Small intestine (tissue), 7 donors: ENCODE results near the gene CD19. TPM values are rescaled to one million over a fixed set of nuclear protein-coding genes. Genes with fewer than 3 reads are reported as not detected.
"Not testable (repeated sequence)": the region's sequence is repeated elsewhere in the genome, so short reads cannot be mapped to it uniquely, and the experiment has no call there.

Experiments
- DNase-seq, 2 donors: peaks; one replicate each; pipeline versions ENCODE4 v3.0.0 to v3.0.0-alpha.2; 2013
- FAIRE-seq: peaks from 2 replicates; lab custom pipeline; 2012; peaks lifted over from hg19 to GRCh38; lab: Jason Lieb, UNC
- H3K27ac ChIP-seq, 3 donors: one replicate each; pipeline ENCODE4 v1.5.1; 2013; ENCODE audit warnings: low read length in 2 of 3, mild to moderate bottlenecking in 2 of 3, control low read depth in 1 of 3, inconsistent platforms in 1 of 3, low read depth in 1 of 3, moderate library complexity in 1 of 3
- H3K27me3 ChIP-seq, 3 donors: one replicate each; pipeline ENCODE4 v1.6.1; 2013; ENCODE audit warnings: low read length in 3 of 3, inconsistent platforms in 1 of 3; ENCODE audit not compliant: control insufficient read depth in 3 of 3, insufficient read depth in 3 of 3
- H3K36me3 ChIP-seq, 3 donors: one replicate each; pipeline ENCODE4 v1.6.1; 2013; ENCODE audit warnings: low read length in 3 of 3, inconsistent platforms in 1 of 3, low read depth in 1 of 3, mild to moderate bottlenecking in 1 of 3, moderate library complexity in 1 of 3; ENCODE audit not compliant: control insufficient read depth in 3 of 3, insufficient read depth in 2 of 3
- H3K4me1 ChIP-seq, 3 donors: one replicate each; pipeline ENCODE4 v1.6.1; 2013; ENCODE audit warnings: low read length in 2 of 3, inconsistent platforms in 1 of 3, low read depth in 1 of 3, mild to moderate bottlenecking in 1 of 3, moderate library complexity in 1 of 3; ENCODE audit not compliant: control insufficient read depth in 3 of 3, insufficient read depth in 2 of 3
- H3K4me3 ChIP-seq, 3 donors: one replicate each; pipeline ENCODE4 v1.5.1; 2013; ENCODE audit warnings: low read length in 3 of 3, control low read depth in 1 of 3, inconsistent platforms in 1 of 3, low read depth in 1 of 3, mild to moderate bottlenecking in 1 of 3, moderate library complexity in 1 of 3
- H3K9me3 ChIP-seq, 2 donors: one replicate each; pipeline ENCODE4 v1.6.1; 2013; ENCODE audit warnings: low read depth in 1 of 2, low read length in 1 of 2; ENCODE audit not compliant: control insufficient read depth in 2 of 2, insufficient read depth in 1 of 2
- WGBS, 3 donors: extraction: QIAGEN DNeasy Blood & Tissue Kit; methylation state at CpG; one replicate each; pipeline ENCODE4 v1.1.7; 2013; 5-methylcytosine and 5-hydroxymethylcytosine counted together
- polyA plus RNA-seq, 4 donors: library from polyadenylated mRNA; stranded (reverse) in 3 of 4; unstranded in 1 of 4; fragments of 200-250 nt in 3 of 4; fragments of 120-200 nt in 1 of 4; gene quantifications; one replicate each; pipeline versions ENCODE4 v1.2.1 to v1.2.3, GENCODE V29; 2013
- donor health status: healthy with polysubstance abuse.
- donor health status: control.
- donor health status: control.
- donor health status: Bipolar disorder and iron deficiency.
- donor health status: healthy.

CD19 gene
- polyA plus RNA-seq, 4 donors = 0.81 to 2.4 (median 1.1) TPM; not detected in 1

- no peaks in the 10 kb centered on the region for H3K27me3 ChIP-seq
- FAIRE-seq (no peak), DNase-seq (peak in 1 of 2 donors; percentile 65)
- H3K9me3 ChIP-seq = no peaks in the 10 kb centered on the region
- peaks cover 0 to 37% (median 8%) of the 10 kb centered on the region in 3 donors for H3K36me3 ChIP-seq
- H3K4me1 ChIP-seq = peaks cover 0 to 10% (median 9%) of the 10 kb centered on the region in 3 donors
- peak overlapping the region in 2 of 3 donors; percentile 71 to 89 for H3K27ac ChIP-seq
- 0 to 2% (median 2%) methylated on average over 17 of the region's 17 CpGs for WGBS, 3 donors
- peak overlapping the region; percentile 75 to 99 (median 96) for H3K4me3 ChIP-seq
These were observed 19.7 kb downstream of the CD19 start for GRCh38 chr16:28951410-28951943.

- H3K9me3 ChIP-seq = no peaks in the 10 kb centered on the region
- no peak overlapping the region for H3K4me3 ChIP-seq
- 93 to 97% (median 95%) methylated on average over 9 of the region's 9 CpGs for WGBS, 3 donors
- H3K27ac ChIP-seq = no peak overlapping the region
- H3K4me1 ChIP-seq = no peaks in the 10 kb centered on the region
- no peaks in the 10 kb centered on the region for H3K27me3 ChIP-seq
- FAIRE-seq (no peak), DNase-seq (no peak)
- peaks cover 10 to 80% (median 21%) of the 10 kb centered on the region in 3 donors for H3K36me3 ChIP-seq
These were observed 26.4 kb downstream of the CD19 start for GRCh38 chr16:28958216-28958615.

- H3K27me3 ChIP-seq = no peaks in the 10 kb centered on the region
- H3K36me3 ChIP-seq = peaks cover 14 to 82% (median 19%) of the 10 kb centered on the region in 3 donors
- no peak overlapping the region for H3K27ac ChIP-seq
- no peaks in the 10 kb centered on the region for H3K9me3 ChIP-seq
- no peaks in the 10 kb centered on the region for H3K4me1 ChIP-seq
- DNase-seq (no peak), FAIRE-seq (no peak)
- no peak overlapping the region for H3K4me3 ChIP-seq
- WGBS, 3 donors = 90 to 92% (median 91%) methylated on average over 6 of the region's 6 CpGs
These were observed 27.1 kb downstream of the CD19 start for GRCh38 chr16:28958836-28959235.

- Histone ChIP-seq H3K36me3 (peaks cover 12 to 51% (median 17%) of the 10 kb centered on the region in 3 donors), H3K4me1 (no peaks in the 10 kb centered on the region), H3K9me3 (no peaks in the 10 kb centered on the region), H3K4me3 (no peak overlapping the region), H3K27me3 (no peaks in the 10 kb centered on the region), H3K27ac (no peak overlapping the region)
- 75 to 93% (median 93%) methylated on average over 3 of the region's 3 CpGs for WGBS, 3 donors
- DNase-seq (no peak), FAIRE-seq (no peak)
These were observed 32.3 kb downstream of the CD19 start for GRCh38 chr16:28964072-28964471.

GRCh38 chr16:28964496-28964895 lies 32.7 kb downstream of the CD19 start:
- no peak overlapping the region for H3K27ac ChIP-seq
- WGBS, 3 donors = 92 to 100% (median 93%) methylated on average over 2 of the region's 2 CpGs
- no peaks in the 10 kb centered on the region for H3K9me3 ChIP-seq
- no peak overlapping the region for H3K4me3 ChIP-seq
- H3K36me3 ChIP-seq = peaks cover 12 to 49% (median 17%) of the 10 kb centered on the region in 3 donors
- no peaks in the 10 kb centered on the region for H3K27me3 ChIP-seq
- DNase-seq (no peak), FAIRE-seq (no peak)
- H3K4me1 ChIP-seq = no peaks in the 10 kb centered on the region

- Histone ChIP-seq H3K9me3 (no peaks in the 10 kb centered on the region), H3K27me3 (no peaks in the 10 kb centered on the region), H3K36me3 (peaks cover 3 to 35% (median 14%) of the 10 kb centered on the region in 3 donors), H3K27ac (no peak overlapping the region), H3K4me3 (no peak overlapping the region), H3K4me1 (no peaks in the 10 kb centered on the region)
- DNase-seq = no peak
- WGBS, 3 donors = 90 to 92% (median 91%) methylated on average over 4 of the region's 4 CpGs
- no peak for FAIRE-seq
These were observed 35.4 kb downstream of the CD19 start for GRCh38 chr16:28967156-28967555.

- not testable (repeated sequence) for H3K4me1 ChIP-seq, H3K27me3 ChIP-seq, DNase-seq, H3K27ac ChIP-seq, H3K9me3 ChIP-seq, FAIRE-seq, H3K4me3 ChIP-seq
- peaks cover 0 to 11% (median 4%) of the 10 kb centered on the region in 3 donors for H3K36me3 ChIP-seq
- 86 to 96% (median 89%) methylated on average over 2 of the region's 2 CpGs for WGBS, 3 donors
These were observed 37.9 kb downstream of the CD19 start for GRCh38 chr16:28969696-28970095.

GRCh38 chr16:28974007-28974436 lies 42.3 kb downstream of the CD19 start:
- 0 to 2% (median 1%) methylated on average over 17 of the region's 17 CpGs for WGBS, 3 donors
- H3K36me3 ChIP-seq = peaks cover 0 to 17% (median 0%) of the 10 kb centered on the region in 3 donors
- H3K27me3 ChIP-seq = no peaks in the 10 kb centered on the region
- DNase-seq (peak; percentile 53 to 75), FAIRE-seq (no peak)
- H3K4me1 ChIP-seq = peaks cover 2 to 10% (median 5%) of the 10 kb centered on the region in 3 donors
- peak overlapping the region; percentile 39 to 94 (median 90) for H3K4me3 ChIP-seq
- H3K27ac ChIP-seq = peak overlapping the region; percentile 57 to 91 (median 85)
- no peaks in the 10 kb centered on the region for H3K9me3 ChIP-seq
